PC-9 (cell line): ENCODE measurements around the gene ORC4.

Experiments used
- CTCF ChIP-seq: fragments of 200-600 bp; sonication (generic); conservative IDR thresholded peaks from 2 replicates; pipeline ENCODE4 v1.6.1; 2017; ENCODE audit warnings: mixed run types, antibody characterized with exemption, mild to moderate bottlenecking, moderate library complexity
- EZH2 ChIP-seq: fragments of 200-600 bp; sonication (generic); IDR thresholded peaks from 2 replicates; pipeline ENCODE4 v1.8.0; 2017; ENCODE audit warnings: antibody characterized with exemption, low read depth

GRCh38 chr2:148007219-148007900, 13.2 kb downstream of the ORC4 start:
- TF ChIP-seq EZH2 (no peak), CTCF (no peak)
